GM04504 (cell line): ENCODE results near the gene HOMER2.
"Not testable (repeated sequence)": the region's sequence is repeated elsewhere in the genome, so short reads cannot be mapped to it uniquely, and the experiment has no call there.

Experiments
- DNase-seq: peaks from one replicate; pipeline ENCODE4 v3.0.0-alpha.2; 2012; ENCODE audit warnings: low read depth

HOMER2 gene

DNA sequence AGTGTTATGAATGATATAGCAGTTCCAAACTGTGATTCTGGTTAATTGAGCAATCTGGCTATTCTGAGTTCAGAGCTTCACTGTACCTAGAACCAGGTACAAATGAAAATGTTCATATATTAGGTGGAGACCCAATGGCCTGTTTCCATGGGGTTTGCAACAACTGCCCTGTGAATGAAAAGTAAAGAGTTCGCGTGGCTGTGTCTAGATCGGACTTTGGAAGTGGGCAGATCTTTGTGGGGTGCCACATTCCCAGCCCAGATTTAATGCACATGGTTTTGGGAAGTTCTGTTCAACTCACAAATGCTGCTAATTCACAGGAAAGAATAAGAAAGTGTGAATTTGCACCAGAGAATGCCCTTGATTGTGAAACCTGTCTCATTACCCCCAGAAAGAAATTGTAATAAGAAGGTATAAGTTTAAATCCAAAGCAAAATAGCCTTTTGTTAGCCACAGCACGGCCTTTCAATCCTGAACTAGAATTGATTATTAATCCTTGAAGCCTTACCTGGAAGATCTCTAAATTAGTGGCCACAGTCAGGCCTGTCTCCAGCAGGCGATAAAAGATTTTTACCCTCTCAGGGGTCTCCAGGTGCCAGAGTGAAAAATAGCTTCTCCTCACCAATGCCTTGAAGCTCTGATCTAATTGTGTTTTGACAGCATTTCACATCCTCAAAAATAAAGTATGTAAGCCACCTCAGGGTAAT, 120.5 kb downstream of the HOMER2 start:
- DNase-seq, result no peak

DNA sequence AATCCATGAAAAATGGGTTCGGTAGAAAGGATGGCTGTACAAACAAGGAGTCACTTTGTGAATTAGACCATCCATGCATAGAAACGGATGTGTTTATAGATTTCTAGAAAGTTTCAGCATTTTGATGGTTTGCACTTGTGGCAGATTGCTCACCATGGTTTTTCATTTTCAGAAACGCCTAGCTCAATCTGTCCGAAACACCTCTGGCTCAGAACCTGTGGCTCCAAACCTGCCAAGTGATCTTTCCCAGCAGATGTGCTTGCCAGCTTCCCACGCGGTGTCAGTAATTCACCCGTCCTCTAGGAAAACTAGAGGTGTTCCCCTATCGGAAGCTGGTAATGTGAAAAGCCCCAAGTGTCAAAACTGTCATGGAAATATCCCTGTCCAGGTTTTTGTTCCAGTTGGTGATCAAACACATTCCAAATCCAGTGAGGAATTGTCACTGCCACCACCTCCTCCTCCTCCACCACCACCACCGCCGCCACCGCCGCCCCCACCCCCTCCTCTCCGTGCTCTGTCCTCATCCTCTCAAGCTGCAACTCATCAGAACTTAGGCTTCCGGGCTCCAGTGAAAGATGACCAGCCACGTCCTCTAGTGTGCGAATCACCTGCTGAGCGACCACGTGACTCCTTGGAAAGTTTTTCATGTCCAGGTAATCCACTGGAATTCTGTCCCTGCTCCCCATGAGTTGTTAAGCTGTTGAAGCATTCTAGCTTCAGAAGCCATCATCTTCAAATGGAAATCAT, 121.9 kb downstream of the HOMER2 start:
- no peak for DNase-seq

DNA sequence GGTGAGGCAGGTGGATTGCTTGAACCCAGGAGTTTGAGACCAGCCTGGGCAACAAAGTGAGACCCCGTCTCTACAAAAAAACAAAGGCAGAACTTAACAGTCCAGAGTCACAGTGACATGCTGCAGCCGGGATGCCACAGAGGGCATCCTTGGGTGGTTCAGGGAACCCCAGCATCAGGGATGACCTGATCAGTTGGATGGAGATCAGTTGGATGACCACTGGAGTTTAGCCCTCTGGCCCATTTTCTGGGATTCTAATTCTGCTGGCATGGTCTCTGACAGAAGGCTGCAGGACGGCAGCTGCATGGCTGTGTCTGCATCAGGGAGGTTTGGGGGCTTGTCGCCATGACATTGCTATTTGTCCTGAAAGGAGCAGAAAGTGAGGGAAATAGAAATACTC, 123.3 kb downstream of the HOMER2 start:
- no peak for DNase-seq

DNA sequence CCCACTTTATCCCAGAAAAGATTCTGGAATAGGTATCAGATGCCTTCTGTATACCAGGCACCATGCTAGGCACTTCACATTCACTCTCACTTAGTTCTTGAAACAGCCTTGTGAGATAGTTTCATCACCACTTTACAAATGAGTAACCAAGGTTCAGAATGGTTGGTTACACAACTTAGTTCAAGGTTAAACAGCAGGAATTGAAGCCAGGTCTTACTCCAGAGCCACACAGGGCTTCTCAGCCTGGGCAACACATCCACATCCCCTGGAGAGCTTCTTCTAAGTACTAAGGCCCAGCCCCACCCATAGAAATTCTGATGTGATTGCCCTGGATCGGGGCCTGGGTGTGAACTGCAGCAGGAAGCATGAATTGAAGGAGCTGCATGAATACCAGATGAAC, 124.4 kb downstream of the HOMER2 start:
- DNase-seq, result no peak

DNA sequence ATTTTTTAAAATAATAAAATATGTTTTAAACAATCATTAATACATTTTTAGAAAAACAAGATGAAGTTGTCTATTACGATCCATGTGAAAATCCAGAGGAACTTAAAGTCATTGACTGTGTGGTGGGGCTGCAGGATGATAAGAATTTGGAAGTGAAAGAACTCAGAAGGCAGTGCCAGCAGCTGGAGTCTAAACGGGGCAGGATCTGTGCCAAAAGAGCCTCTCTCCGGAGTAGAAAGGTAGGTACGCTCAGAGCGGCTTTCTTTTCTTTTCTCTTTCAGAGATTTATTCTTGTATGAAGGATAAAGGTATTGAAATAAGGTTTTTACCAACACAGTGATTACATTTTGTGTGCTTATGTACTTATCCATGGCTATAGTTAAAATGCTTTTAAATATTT, 129.5 kb downstream of the HOMER2 start:
- DNase-seq, result no peak

DNA sequence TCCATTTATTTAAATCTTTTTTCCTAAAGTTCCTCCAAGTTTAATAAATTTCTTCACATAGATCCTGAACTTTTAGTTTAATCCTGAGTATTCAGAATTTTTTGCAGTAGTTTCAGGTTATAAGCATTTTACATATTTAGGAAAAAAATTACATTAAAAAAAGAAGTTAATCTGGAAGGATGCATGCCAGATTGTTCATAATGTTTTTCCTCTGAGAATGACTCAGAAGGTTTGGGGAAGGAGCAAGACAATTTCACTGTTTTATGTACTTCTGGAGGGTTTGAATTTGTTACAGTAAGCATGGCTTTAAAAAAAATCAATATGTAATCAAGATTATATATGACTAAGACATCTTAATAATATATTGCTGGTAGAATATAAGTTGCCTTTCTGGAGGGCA, 130.7 kb downstream of the HOMER2 start:
- DNase-seq, result not testable (repeated sequence)

DNA sequence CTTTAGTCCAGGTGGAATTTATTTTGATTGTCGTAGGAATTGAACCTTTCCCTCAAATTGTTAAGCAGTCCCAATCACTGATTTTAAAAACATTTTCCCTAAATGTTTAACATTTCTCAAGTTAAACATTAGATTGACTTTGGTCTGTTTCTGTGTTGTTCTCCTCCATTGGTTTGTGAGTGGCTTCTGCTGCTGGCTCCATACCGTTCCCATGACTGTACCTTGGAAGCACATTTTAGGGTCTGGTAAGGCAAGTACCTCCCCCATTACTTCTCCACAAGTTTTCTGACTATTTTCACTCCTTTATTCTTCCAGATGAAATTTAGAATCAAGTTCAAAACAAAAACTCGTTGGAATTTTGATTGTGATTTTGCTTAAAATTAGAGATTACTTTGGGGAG, 131.1 kb downstream of the HOMER2 start:
- not testable (repeated sequence) for DNase-seq

DNA sequence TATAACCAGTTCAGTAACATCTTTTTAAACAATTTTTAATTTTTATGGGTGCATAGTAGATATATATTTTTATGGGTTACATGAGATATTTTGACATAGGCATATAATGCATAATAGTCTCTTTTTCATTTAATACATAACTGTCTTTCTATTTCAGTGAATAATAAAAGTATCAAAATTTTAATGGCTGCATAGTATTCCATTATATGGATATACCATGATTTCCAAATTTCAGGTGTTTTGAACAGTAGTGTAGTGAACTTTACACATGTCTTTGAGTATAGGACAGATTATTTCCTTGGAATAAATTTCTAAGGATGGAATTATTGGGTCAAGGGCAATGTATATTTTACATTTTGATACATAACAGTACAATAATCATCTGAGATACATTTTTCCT, 132.4 kb downstream of the HOMER2 start:
- no peak for DNase-seq

DNA sequence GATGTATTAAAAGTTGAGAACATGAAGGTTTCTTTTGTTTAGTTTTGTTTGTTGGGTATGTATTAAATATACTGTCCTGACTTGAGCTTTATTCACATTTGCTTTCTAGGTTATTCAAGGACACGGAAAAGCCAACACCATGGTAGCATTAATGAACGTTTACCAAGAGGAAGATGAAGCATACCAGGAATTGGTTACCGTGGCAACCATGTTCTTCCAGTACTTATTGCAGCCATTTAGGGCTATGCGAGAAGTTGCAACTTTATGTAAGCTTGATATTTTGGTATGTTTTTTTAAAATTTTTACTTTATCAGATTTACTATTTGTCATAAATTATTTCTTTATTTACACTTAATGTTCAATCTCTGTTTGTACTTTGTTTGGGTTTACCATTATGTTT, 139.5 kb downstream of the HOMER2 start:
- no peak for DNase-seq

DNA sequence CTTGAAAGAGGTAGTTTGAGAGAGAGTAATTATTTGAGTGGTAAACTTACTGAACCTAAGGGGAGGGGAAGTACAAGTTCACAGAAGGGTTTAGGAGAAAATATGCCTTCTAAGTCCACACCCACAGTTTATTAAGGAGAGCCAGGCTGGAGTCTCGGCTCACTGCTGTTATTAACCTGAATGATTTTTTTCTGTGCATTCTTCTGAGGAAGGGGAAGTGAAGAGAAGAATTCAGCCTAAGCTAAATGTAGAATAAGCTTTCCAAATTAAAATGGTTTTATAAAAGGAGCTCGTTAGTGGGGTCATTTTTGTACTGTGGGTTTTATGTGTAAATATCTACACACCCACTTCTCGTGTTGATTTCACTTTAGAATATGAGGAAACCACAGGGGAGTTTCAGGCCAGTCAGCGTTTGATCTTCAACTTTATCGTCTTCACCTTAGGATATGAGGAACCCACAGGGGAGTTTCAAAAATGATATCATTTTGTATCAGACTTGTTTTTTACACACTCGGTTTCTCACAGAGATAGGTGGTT, 141.6 kb downstream of the HOMER2 start:
- no peak for DNase-seq

DNA sequence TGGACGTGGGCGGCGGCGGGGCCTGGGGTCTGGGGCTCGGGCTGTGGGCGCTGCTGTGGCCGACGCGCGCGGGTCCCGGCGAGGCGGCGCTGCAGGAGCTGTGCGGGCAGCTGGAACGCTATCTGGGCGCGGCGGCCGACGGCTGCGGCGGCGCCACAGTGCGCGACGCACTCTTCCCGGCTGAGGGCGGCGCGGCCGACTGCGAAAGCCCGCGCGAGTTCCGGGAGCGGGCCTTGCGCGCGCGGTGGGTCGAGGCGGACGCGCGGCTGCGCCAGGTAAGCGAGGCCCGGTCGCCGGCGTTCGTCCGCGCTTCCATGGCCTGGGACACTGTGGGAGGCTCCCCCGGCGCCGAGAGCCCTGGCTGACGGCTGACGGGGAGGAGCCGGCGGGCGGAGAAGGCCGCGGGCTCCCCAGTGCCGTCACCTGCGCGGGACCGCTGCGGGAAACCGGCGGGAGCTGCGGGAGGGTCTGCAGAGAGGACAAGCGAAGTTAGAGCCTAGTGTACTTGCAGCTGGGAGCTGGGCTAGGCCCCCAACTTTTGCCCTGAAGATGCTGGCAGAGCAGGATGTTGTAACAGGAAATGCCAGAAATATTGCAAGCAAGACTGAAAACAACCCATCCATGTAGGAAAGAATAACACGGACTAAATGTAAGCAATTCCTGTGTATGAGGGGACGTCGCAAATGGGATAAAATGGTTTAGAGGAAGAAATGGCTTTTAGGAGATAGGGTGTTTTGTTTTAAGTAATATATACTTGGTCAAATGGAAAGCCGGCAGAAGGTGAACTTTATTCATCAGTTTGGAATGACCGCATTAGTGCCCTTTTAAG, 142.2 kb downstream of the HOMER2 start:
- DNase-seq, result no peak

DNA sequence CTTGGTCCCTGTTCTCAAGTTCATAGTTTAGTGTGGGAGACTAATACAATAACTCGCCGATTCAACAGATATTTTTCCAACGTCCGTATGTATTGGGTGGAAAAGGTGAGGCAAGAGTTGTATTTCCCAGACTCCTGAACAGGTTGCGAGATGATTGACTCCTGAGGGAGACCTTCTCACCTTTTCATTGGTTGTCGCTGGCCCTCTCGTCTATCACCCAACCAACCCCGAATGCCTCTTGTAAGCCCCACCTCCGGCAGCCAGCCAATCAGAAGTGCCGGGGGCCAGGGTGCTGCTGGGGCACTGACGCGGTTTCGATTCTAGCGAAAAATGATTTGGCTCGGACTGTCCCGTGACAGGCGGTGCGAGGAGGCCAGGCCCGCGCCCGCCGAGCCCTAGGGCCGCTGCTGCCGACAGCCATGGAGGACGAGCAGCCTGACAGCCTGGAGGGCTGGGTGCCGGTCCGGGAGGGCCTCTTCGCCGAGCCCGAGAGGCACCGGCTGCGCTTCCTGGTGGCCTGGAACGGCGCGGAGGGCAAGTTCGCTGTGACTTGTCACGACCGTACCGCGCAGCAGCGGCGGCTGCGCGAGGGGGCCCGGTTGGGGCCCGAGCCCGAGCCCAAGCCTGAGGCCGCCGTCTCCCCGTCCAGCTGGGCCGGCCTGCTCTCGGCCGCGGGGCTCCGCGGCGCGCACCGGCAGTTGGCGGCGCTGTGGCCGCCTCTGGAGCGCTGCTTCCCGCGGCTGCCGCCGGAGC, 143.0 kb downstream of the HOMER2 start, which contains the start of gene WHAMM:
WHAMM (plus strand) TSS at position 321 of the 753 bp plus-strand sequence; CDS start at position 420, 99 bp downstream.
- peak; percentile 98 for DNase-seq

DNA sequence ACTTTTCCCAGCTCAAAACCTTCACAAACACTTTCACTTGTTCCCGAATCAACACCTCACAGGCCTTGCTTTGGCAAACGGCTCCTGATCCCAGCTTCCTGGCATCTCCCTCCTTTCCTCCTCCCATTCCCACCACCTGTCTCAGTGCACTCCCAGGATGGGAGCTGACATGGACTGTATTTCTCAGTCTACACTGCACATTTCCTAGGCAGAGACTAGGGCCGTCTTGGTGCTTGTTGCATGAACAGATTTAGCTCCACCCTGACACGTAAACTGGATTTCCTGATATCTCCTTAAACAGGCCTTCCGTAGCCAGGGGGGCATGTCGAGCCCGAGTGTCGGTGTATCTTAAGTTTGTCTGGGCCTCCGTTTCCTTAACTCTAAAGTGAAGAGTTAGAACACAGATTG, 143.9 kb downstream of the HOMER2 start:
- no peak for DNase-seq

DNA sequence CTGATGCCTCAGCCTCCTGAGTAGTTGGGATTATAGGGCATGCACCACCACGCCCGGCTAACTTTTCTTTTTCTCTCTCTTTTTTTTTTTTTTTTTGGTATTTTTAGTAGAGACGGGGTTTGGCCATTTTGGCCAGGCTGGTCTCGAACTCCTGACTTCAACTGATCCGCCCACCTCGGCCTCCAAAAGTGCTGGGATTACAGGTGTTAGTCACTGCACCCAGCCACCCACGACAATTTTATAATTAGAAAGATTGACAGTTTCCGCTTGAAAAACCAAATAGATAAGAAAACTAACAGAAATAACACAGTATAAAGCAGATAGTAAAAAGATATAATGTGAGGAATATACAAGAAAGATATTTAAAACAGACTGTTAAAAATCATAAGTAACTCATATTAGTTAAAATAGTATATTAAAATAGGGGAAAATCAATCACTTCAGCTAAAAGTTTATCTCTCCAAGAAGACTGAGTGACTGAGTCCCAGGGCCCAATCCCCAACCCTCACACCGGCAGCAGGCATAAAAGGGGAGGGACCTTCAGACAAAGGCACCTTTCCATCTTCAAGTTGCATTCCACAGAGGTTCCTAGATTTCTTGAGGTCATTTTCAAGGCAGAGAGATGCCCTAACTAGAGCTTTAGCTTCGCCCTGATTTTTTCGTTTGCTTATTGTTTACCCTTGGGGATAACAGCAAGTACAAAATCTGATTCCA, 144.4 kb downstream of the HOMER2 start:
- DNase-seq, result no peak

DNA sequence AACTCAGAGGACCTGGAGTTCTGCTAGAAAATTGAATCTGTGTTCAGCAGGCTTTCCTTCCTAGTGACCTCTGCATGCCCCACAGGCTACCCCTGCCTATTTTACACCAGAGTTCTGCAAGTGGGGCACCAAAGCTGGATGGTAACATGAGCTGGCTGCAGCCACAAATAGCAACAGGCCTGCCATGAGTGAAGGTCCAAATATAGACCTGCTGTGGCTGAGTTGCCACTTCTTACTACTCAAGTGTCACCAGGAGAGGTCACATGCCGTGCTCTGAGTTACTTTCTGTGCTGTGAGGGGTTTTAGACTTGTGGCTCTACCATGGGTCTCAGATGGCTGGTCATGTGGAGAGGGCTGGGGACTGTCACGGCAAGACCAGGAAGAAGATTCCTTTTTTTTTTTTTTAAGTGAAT, 146.5 kb downstream of the HOMER2 start, which contains the start of gene FSD2:
FSD2 (minus strand) TSS at position 76 of the 413 bp plus-strand sequence. CDS start 18,679 bp downstream, outside the sequence.
- no peak for DNase-seq

DNA sequence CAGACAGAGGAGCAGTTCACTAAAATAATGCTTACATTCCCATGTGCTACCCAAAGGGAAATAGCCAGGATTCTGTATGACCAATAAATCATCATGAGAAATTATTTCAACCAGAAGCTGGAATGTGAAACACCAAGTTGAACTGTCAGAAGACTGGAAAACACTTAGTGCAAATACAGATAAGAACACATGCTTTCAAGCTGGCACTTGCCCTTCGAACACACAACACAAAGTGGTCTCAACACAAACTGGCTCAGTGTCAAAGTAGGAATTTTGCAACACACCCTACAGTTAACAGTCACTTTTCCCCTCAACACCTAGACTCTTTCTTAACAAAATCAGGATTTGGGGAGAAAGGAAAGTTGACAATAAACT, 148.0 kb downstream of the HOMER2 start:
- DNase-seq, result no peak

DNA sequence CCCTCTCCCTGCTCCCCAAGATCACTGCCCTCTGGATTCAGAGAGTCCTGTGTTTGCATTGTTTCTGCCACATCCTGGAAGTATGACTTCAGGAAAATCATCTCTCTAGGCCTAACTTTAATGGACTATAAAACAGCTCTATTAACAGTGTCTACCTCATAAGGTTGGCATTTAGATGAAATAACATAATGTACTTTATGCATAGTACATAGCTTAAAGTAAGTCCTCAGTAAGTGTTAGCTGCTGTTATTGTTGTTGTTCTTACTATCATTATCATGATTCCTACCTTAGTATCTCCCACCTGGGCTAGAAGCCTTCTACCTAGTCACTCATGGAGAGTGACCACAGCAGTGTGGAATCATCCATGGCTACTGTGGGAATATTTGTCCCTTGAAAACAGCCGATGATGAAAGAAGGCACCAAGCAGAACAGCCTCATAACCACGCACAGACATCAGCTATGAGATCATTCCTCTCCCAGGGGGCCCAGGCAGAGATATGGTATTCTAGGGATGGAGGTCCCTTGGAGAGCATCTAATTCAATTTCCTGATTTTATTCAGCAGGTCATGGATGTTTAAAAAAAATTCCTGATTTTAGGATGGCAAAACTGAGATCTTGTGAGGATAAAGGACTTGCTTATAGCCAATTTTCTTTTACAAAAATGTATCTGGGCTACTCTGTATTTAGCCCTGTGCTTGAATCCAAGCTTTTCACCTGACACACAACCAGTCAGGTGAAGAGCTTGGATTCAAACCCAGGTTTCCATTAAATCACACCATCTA, 148.5 kb downstream of the HOMER2 start:
- no peak for DNase-seq

DNA sequence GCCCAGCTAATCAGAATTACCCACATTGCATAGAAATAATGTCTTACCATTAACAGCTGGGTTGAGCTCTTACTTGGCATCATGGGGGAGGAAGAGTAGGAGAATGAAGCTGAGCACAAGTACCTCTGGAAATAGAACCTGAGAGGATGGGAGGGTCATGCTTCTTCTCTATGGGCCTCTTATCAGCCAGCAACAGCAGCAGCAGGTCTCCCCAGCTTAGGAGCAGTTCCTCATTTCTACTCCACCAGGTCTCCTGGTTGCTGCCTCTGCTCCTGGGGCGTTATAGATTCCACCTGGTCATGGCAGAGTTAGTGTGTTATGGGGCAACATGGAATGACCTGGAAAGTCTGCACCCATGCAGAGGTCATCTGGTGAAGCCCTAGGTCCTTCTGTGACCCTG, 150.0 kb downstream of the HOMER2 start:
- DNase-seq, result no peak

DNA sequence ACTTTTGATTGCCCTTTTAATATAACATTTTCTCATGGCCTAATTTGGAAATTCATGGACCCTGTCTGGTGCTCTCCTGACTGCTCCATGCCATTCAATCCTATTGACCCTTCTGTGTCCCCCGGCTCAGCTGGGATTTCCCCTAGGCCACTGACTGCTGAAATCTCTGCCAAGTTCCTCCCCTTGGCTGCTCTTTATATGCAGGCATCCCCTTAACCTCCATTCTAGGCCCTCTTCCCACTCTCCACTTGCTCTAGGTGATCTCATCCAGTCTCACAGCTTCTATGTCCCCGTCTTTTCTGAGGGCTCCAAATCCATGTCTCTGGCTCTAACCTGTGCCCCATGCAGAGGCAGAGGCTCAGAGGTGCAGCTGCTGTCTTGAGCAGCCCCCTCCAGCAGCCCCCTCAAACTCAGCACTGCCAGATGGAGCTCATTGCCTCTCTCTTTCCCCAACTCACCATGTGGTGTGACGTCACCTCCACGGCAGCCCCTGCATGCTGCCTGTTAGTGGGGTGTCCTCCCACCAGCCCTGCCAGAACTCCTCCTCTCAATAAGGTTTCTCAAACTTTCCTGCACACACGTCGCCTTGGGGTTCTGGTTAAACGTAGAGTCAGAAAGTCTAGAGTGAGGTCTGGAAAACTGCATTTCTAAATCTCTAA, 153.2 kb downstream of the HOMER2 start:
- no peak for DNase-seq
